NCI-H1092 (cell line): Measurements from ENCODE around the gene DDX10.

Source experiments
- DNase-seq: peaks from one replicate; lab custom pipeline; 2025; lab: John Stamatoyannopoulos, UW

DDX10 gene

DNA sequence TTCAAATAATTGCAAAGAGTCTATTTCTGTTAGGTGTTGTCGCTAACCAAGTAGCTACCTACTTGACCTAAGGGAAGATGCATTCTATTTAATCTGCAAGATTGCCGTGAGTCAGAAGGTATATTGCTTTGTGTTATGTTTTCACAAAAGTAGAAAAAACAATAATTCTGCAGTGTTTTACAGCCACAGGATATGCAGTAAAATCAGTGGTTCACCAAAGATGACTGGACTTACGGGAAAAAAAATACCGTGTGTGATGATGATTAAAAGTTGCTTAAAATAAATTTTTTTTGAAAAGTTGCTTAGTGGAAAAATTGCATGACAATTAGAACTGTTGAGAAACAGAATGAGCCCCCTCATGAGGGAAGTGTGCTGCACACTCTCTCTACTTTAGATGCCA lies 209.1 kb downstream of the DDX10 start:
- no peak for DNase-seq

DNA sequence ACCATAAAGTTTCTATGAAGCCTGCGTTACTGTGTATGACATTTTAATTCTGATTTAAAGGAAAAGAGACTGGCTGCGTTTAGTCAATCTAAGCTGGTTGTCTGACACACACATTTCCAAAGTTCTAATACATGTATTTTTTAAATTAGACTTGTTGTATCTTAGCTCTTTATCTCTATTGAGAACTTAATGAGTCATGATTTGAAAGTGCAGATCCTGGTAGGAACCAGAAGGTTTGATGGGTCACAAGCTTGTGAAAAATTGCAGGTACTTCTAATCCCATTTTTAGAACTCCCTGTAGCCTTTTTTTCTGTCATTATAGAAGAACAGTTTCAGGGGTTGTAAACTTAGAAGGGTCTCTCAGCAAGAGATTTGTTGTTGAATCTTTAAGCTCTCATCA lies 210.3 kb downstream of the DDX10 start:
- no peak for DNase-seq

DNA sequence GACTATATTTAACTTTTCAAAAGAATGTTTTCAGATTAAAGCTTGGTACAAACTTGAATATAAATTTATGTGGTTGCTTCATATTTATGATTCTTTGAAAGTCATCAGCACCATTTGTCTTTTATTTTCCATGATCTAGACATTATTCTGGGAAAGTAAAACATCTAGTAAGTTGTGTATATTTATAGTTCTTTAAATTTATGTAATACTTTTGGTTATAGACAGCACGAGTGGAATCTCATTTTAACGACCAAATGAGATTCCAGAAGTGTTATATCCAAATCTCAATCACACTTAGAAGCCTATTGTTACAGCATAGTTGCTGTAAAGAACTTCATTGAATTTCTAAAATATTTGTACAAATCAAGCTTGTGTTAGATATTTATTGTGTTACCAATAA lies 212.3 kb downstream of the DDX10 start:
- DNase-seq, result no peak

DNA sequence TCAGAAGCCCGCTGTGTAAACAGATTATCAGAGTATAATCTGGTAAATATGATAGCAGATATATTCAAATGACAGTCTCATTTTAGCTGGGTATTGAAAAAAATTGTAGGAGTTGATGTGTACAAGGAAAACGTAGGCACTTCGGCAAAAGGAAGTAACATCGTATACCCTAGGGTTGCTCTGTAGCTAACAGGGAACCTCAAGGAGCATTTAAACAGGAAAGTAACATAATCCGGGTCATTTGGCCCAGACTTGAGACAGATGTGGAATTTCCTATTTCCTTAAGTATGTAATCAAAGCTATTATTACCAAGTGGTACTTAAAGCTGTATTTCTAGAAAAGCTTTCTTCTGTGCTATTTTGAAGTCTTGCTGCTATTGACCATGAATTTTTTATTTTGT lies 215.6 kb downstream of the DDX10 start:
- no peak for DNase-seq

DNA sequence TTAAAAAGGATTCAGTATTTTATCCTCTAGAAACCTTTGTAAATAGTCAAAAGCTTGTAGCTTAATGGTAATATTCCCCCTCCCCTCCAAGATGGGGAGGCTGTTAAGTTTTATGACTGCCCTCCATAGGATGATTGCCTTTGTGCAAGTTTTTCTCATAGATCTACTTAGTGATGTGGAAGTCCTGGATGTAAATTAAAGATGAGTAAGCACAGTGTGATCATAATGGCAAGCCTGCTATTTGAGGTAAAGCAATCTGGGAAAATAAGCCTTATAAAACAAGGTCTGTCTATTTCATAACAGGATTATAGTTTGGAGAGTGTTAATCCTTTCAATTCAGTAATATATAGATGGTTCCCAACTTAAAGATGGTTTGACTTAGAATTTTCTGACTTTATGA lies 216.3 kb downstream of the DDX10 start:
- no peak for DNase-seq

DNA sequence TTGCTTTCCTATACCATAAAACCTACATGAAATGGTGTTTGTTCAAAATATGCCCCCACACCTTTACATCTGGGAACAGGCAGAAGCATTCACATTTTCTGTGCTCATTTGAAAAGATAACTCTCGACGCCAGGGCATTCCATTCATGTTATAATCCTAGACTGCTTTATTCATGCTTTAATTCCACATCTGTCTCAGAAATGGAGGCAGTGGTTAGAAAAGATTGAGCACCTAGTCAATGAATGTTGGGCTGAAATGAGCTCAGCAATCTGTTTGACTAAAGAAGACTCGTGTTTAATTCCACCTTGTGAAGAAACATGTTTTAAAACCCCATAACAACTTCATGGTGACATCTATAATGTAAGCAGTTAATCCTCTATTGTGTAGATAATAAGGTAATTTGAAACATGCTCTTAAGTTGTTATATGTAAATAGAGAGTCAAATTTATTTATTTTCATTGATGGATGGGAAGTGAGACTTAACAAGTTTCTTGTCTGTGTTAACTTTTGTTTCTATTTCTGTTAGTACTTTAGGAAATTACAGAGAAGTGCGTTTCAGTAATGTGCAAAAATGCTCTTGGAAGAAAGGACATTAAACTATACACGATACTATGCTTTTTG lies 217.5 kb downstream of the DDX10 start:
- no peak for DNase-seq

DNA sequence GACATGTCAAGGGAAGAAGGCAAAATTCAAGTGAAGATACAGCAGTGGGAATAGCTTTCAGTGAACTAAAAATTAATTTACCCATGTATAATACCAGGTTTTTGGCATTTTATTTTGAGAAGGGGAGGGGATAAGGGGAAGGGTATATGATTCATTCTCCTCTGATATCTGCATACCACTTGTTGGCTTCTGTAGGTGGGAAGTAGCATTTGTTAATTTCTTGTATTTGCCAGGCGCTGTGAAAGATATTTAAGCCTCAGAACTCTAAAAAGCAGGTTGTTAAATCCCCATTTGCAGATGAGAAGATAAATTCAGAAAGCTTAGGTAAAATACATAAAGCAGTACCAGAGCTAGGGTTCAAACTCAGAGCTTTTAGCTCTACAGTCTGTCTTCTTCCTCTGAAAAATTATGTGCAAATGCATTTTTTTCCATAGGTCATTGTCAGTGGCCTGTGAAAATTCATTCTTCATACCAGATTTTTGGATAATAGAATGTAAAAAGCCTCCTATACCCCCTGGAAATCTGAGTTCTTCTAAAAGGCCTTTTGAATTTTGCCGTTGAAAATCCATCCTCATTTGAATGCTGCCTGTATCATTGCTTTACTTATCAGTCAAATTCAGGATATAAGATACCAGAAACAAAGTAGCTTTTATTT lies 221.3 kb downstream of the DDX10 start:
- DNase-seq, result no peak

DNA sequence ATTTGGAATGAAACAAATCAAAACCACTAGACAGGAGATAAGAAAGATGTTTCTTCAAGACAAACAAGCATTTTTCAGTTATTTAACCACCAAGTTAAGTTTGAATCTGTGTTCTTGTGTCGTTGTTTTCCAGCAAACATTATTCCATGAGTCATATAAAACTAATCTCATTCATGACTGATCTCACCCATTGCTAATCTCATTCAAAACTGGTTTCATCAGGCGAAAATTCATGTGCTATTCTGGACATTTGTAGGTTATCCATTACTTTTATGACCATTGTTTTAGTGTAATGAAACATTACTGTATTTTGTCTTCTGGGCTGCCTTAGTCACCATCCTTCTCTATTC lies 221.8 kb downstream of the DDX10 start:
- DNase-seq, result no peak

DNA sequence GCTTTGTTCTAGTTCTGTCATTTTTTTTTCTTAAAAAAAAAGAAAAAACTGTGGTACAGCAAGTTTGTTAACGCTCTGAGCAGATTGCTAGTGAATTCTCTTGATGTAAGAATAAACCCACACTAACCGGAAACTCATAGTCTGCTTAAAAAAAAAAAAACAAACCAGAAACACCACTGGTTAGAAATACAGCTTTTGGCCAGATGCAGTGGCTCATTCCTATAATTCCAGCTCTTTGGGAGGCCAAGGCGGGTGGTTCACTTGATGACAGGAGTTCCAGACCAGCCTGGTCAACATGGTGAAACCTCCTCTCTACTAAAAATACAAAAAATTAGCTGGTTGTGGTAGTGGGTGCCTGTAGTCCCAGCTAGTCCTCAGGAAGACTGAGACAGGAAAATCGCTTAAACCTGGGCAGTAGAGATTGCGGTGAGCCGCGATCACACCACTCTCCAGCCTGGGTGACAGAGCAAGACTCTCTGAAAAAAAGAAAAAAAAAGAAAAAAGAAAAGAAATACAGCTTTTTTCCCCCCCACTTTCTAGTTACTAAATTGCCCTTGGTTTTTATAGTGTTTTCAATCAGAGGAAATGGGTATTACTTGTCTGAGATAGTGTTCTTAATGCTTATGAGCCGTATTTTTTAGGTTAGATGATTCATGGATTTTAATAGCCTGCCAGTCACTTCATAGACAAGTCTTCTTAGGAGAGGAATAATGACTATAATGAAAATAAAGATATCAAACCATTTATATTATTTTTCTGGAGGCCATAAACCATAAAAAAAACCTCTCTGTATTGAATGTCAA lies 222.8 kb downstream of the DDX10 start:
- no peak for DNase-seq

DNA sequence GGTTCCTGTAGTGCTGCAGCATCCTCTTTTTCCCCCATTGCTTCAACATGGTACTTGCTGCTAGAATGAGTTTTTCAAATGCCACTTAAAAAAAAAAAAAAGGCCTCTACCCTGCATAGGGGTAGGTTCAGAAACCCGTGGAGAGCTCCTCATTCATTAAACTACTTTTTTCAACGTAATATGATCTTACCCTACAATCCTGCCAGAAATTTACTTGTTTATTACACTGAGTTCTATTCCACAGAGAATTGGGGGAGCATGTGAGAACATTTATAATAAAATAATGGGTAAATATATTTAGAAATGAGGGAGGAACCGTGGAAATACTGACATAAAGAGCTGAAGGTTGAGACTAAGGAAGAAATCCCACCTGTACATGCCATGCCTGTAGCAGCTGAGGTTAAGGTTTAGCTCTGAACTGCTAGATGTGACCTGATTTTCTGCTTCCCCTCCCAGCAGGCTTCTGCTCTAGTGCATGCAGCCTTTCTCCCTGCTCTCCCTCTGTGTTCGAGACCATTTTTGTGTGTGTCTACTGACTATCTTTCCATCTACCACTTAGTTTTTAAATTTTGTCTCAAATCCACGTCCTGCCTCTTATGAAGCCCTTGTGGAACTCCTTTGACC lies 225.7 kb downstream of the DDX10 start:
- DNase-seq, result no peak

DNA sequence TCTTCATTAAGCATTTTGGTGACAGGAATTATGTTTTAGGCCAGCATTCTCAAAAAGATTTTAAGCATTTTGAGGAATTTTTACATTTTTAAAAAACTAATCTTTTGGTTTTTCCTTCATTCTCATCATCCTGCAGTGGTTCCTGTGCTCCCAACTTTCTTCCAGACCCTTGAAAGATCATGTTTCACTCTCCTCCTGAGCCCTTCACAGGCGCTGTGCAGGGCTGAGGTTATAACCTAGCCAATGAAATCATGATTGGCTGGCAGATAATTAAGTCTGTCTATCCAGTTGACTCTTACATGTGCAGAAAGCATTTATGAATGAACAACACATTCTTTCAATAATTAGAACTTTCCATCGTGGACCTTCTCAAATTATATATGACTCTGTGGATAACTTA lies 226.3 kb downstream of the DDX10 start:
- no peak for DNase-seq

DNA sequence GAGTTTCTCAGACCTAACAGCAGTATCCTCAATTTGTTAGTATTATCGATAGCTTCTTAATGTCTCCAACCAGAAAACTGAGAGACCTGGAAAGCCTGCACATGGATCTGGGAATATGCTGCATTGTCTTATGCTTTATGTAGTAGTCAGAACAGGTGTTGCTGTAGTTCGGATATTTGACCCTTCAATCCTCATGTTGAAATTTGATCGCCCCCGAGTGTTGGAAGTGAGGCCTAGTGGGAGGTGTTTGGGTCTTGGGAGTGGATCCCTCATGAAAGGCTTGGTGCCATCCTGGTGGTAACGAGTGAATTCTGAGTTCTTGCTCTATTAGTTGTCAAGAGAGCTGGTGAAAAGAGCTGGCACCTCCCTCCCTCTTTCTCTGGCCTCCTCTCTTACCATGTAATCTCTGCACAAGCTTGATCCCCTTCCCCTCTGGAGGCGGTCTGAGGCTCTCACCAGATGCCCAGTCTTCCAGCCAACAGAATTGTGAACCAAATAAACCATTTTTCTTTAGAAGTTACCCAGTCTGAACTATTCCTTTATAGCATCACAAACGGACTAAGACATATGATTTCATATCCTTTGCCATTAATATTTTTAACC lies 227.1 kb downstream of the DDX10 start:
- DNase-seq, result no peak

DNA sequence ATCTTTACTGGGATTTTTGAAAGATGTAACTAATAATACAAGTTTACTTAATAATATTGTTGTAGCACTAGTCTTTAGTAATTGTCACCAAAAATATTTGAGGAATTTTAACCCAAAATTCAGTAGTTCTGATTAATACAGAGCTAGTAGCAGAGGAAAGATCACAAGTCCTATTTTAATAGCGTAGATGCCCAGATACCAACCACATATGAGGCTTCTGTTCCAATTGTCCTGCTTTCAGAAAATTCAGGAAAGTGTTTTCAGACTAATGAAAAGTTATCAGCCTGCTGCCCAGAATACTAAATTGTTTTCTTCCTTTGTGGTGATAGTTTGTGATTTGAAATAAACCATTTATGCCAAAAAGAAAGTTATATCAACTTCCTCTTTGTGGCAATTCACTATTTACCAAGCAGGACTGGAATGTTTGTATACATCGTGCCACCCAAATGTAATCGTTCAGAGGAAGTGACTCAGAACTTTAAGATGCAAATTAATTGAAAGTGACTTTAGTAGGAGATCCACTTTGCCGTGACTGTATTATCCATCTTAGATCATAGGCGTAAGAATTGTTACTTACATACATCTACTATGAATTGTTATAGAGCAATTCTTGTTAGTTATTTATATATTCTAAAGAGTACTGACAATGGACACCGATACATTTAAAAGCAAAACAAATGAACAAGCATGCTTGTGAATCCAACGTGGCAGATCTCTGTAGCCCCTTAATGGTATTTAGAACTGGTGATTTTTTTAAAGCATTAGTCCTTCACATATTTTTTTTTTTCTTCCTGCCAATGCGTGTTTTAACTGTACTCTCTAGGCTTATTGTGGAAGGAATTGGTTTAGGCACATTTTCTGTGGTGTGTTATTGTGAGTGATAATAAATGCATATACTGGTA lies 231.0 kb downstream of the DDX10 start:
- no peak for DNase-seq

DNA sequence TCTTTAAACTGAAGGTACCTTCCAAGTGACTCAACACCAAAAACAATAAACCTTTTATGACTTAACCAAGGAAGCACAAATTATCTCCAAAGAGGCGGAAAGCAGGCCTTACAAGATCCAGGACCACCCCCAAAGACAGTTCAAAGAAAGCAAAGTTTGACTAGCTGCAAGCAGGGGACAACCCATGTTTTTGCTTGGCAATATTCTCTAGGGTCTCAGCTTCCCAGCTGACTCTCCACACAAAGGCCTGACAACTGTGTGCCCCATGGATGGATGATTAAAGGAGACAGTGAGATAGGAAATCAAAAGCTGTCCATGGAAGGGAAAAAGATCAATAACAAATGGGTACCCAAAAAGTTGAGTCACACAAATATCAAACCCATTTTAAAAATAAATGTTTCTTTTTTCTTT lies 232.2 kb downstream of the DDX10 start:
- no peak for DNase-seq

DNA sequence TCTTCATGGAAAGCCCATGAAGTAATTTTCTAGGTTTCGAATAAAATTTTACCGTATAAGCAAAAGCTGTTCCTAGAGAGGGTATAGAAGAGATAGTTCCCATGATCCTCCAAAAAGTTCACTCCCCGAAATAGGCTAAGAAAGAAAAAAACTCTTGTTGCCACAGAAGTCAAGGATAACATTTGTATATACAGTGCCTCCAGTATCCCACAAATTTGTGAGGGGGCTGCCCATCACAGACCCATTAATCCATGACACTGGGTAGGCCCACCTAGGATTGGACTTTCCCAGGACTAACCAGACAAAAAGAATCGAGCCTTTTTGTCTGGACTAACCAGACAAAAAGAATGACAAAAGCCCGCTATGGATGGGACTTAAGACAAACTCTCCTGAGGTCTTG lies 233.0 kb downstream of the DDX10 start:
- no peak for DNase-seq

DNA sequence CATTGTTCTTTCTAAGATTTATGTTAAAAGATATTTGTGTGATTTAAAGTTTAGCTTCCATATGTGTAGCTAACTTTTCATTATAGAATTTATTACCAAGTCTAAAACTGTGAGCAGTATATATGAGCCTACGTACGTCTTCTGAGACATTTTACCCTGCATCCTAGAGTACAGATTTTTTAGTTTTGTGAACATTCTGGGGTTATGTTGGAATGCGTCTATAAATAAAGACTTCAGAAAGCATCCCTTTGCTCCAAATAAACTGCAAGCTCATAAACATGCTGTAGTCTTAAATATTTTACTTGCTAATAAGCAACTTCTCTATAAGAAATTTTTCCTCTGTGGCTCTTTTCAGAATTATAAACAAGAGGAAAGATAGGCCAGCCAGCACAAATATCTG lies 236.5 kb downstream of the DDX10 start:
- DNase-seq, result no peak

DNA sequence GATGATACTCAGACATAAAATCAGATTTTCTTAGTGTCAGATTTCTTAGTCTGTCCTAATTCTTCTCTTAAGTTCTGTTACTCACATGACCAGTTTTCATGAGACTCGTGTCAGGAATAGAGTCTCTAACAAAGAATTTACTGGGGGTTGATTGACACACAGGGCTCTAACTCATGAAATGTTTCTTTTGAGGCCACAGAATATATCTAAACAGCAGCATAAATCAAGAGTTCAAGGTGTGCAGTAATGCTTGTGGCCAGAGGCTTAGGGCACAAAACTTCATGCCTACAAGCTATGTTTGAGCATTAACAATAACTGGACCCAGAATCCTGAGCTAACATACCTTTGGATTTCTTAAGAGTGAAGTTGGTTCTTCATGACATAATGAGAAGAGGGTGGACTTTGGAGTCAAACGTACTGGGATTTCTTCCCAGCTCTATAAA lies 237.2 kb downstream of the DDX10 start:
- DNase-seq, result no peak

DNA sequence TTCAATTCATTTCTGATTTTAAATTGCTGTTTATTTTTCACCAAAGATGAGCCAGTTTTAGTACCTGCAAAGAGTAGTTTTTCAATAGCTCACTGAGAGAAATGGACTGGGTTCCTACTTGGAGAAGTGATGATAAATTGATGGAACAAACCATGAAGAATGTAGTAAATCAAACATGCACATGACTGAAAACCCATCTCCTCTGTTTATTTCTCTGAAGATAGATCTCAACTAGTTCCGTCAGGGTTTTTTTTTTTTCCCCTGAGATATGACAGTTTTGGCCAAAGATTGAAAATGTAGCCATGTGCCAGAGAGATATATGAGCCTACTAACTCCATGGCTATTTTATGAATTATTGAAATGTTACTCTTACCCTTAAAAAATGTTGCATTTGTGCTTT lies 239.6 kb downstream of the DDX10 start:
- no peak for DNase-seq

DNA sequence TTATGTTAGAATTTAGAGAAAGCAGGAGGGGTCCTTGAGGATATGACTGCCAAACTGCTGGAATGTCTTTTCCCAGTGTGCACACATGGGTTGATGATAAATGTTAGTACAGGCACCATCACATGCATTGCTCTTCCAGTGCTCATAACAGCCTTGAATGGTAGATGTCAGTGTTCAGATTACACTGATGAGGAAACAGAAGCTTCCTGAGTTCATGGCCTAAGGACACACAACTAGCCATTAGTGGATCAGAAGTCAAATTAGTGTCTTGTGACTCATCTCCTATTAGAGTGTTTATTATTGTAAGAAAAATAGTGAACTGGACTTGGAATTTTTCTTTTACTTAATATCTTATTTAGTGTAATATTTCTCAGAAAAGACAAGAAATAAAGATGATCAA lies 241.5 kb downstream of the DDX10 start:
- DNase-seq, result no peak

DNA sequence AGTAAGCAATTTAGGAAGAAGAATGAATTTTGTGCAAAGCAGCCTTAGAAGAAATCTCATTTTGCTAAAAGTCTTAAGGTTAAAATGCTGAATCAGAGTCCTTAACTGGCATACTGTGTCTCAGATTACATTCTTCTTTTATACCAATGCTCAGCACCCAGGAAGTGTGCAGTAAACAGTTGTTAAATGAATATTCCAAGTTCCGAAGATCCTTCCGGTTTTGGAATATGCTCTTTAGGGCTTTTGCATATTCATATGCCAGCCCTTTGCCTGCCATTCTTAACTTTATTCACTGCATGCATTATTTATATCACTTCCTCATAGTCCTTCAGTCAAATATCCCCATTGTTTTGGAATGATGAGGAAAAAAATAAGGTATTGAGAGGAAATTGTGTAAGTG lies 242.0 kb downstream of the DDX10 start:
- no peak for DNase-seq

DNA sequence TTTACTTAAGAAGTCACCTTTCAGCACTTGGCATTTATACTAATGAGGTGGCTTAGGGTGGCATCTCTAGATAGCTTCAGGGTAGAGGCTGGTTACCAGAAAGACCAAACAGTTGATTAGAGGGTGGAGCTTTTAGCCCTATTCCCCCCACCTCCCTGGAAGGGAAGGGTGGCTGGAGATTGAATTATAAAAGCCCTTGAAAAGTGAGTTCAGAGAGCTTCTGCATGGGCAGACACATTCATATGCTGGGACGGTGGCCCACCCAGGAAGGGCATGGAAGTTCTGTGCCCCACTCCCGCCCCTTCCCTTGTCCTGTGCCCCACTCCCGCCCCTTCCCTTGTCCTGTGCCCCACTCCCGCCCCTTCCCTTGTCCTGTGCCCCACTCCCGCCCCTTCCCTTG lies 244.2 kb downstream of the DDX10 start:
- no peak for DNase-seq

DNA sequence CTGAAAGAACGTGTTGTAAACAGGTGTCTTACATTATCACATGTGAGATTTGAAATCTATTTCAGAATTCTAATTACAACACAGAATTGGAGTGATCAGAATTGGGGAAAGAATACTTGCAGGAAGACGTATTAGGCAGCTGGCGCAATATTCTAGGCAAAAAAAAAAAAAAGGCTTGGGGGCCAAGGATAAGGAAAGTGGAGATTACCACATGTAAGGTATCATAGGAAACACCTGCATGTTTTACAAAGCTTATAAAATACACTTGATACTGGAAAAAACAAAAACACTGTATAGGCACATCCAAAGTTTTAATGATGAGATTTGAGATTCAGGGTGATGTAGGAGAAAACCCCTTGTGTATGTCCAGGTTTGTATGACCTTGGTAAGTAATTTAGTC lies 245.1 kb downstream of the DDX10 start:
- DNase-seq, result no peak
